HCT116 (cell line): Measurements from ENCODE around the gene THRB. TPM values are rescaled to one million over a fixed set of nuclear protein-coding genes. Genes with fewer than 3 reads are reported as not detected.

ENCODE experiments used
- ATAC-seq: fragments of 200-7000 bp; cut with Tn5 transposase; 2 replicates; pipeline ENCODE4 v1.9.1; 2020; ENCODE audit warnings: mild to moderate bottlenecking, moderate library complexity
- BruUV-seq: library from RNA; stranded (reverse); fragments of 400-500 nt; replicated peaks from 2 replicates; lab custom pipeline; 2021; lab: Mats Ljungman, UMichigan
- CTCF ChIA-PET: fragments of 300-600 bp; sonication (Branson Sonifier 250); formaldehyde crosslinking; loops from one replicate; lab custom pipeline; 2021; ENCODE audit warnings: antibody characterized with exemption; lab: Charles Lee
- POLR2A ChIA-PET: fragments of 300-600, 350-600 bp; sonication (Branson Sonifier 250); formaldehyde crosslinking; loops from one replicate; lab custom pipeline; 2021; ENCODE audit warnings: antibody characterized with exemption; lab: Charles Lee
- RAD21 ChIA-PET, 2 experiments: fragments of 300-600 bp; sonication (Branson Sonifier 250); formaldehyde crosslinking; loops; one replicate each; lab custom pipeline; 2023; ENCODE audit warnings: low total read pairs in 2 of 2; ENCODE audit not compliant: uncharacterized antibody in 2 of 2, unreplicated experiment in 2 of 2, low non-redundant PET in 1 of 2; lab: Charles Lee
- DNase-seq: peaks from one replicate; pipeline ENCODE4 v3.0.0-alpha.2; 2010; ENCODE audit warnings: low read depth, low spot score
- H2AFZ ChIP-seq: fragments of 200-600 bp; shearing (Covaris generic), sonication (generic); 2 replicates; pipeline ENCODE4 v1.6.1; 2017; ENCODE audit warnings: low read depth, mixed run types, mixed read lengths, antibody characterized with exemption, low read length; ENCODE audit not compliant: poor library complexity, severe bottlenecking
- H3K27ac ChIP-seq: 2 replicates; pipeline ENCODE4 v1.5.1; 2012; ENCODE audit warnings: low read depth, low read length
- H3K27me3 ChIP-seq: fragments of 200-600 bp; sonication (generic); 2 replicates; pipeline ENCODE4 v1.6.1; 2016; ENCODE audit warnings: mixed run types, low read length, mixed read lengths; ENCODE audit not compliant: insufficient read depth
- H3K36me3 ChIP-seq, 2 experiments: fragments of 200-500 bp in 1 of 2; fragments of 200-600 bp in 1 of 2; sonication (Bioruptor generic) in 1 of 2; sonication (generic) in 1 of 2; 2 replicates each; pipeline versions ENCODE4 v1.5.1 to v1.6.1; 2014 to 2016; ENCODE audit warnings: low read length in 2 of 2, inconsistent platforms in 1 of 2, mixed read lengths in 1 of 2, mixed run types in 1 of 2; ENCODE audit not compliant: insufficient read depth in 2 of 2, control insufficient read depth in 1 of 2
- H3K4me1 ChIP-seq, 2 experiments: fragments of 200-600 bp in 1 of 2; sonication (generic) in 1 of 2; 2 replicates each; pipeline versions ENCODE4 v1.5.1 to v1.6.1; 2012 to 2017; ENCODE audit warnings: low read length in 2 of 2, inconsistent platforms in 1 of 2, mild to moderate bottlenecking in 1 of 2, mixed read lengths in 1 of 2, mixed run types in 1 of 2, moderate library complexity in 1 of 2; ENCODE audit not compliant: insufficient read depth in 2 of 2, control insufficient read depth in 1 of 2
- H3K4me2 ChIP-seq: fragments of 200-600 bp; sonication (generic); 2 replicates; pipeline ENCODE4 v1.6.1; 2017; ENCODE audit warnings: mixed run types, low read length, mixed read lengths
- H3K4me3 ChIP-seq, 2 experiments: fragments of 200-600 bp in 1 of 2; sonication (generic) in 1 of 2; replicated peaks in 1 of 2; 2 replicates each; pipeline ENCODE4 v1.5.1; 2011 to 2016; ENCODE audit warnings: low read length in 2 of 2, control low read depth in 1 of 2, low read depth in 1 of 2, mild to moderate bottlenecking in 1 of 2, mixed read lengths in 1 of 2, mixed run types in 1 of 2
- H3K79me2 ChIP-seq: fragments of 200-600 bp; sonication (generic); 2 replicates; pipeline ENCODE4 v1.6.1; 2017; ENCODE audit warnings: mild to moderate bottlenecking, mixed run types, low read length, moderate library complexity, mixed read lengths; ENCODE audit not compliant: insufficient read depth
- H3K9ac ChIP-seq: fragments of 200-600 bp; sonication (generic); 2 replicates; pipeline ENCODE4 v1.6.1; 2016; ENCODE audit warnings: low read length, mixed read lengths
- H3K9me2 ChIP-seq: fragments of 200-600 bp; sonication (generic), shearing (Covaris generic); 2 replicates; pipeline ENCODE4 v1.6.1; 2017; ENCODE audit warnings: mixed run types, mild to moderate bottlenecking, moderate library complexity; ENCODE audit not compliant: insufficient read depth
- H3K9me3 ChIP-seq, 2 experiments: fragments of 200-500 bp in 1 of 2; fragments of 200-600 bp in 1 of 2; sonication (Bioruptor generic) in 1 of 2; sonication (generic) in 1 of 2; 2 replicates each; pipeline ENCODE4 v1.6.1; 2014 to 2017; ENCODE audit warnings: low read length in 2 of 2, mixed read lengths in 2 of 2, inconsistent platforms in 1 of 2, low read depth in 1 of 2, mild to moderate bottlenecking in 1 of 2, mixed run types in 1 of 2, moderate library complexity in 1 of 2; ENCODE audit not compliant: control insufficient read depth in 1 of 2, insufficient read depth in 1 of 2
- H4K20me1 ChIP-seq: fragments of 200-600 bp; sonication (generic), shearing (Covaris generic); 2 replicates; pipeline ENCODE4 v1.6.1; 2017; ENCODE audit warnings: mixed run types, mild to moderate bottlenecking, moderate library complexity; ENCODE audit not compliant: insufficient read depth
- CBX3 ChIP-seq: IDR thresholded peaks from 2 replicates; pipeline ENCODE4 v1.6.1; 2012; ENCODE audit warnings: low read depth
- CEBPB ChIP-seq: IDR thresholded peaks from 2 replicates; pipeline ENCODE4 v1.6.1; 2012; ENCODE audit warnings: low read depth
- EGR1 ChIP-seq: IDR thresholded peaks from 2 replicates; pipeline ENCODE4 v1.6.1; 2012; ENCODE audit warnings: low read depth
- EZH2phosphoT487 ChIP-seq: fragments of 200-600 bp; IDR thresholded peaks from 2 replicates; pipeline ENCODE4 v1.6.1; 2018; ENCODE audit warnings: antibody characterized with exemption, borderline replicate concordance
- JUND ChIP-seq: IDR thresholded peaks from 2 replicates; pipeline ENCODE4 v1.6.1; 2012
- POLR2AphosphoS5 ChIP-seq: IDR thresholded peaks from 2 replicates; pipeline ENCODE4 v1.6.1; 2011; ENCODE audit warnings: mild to moderate bottlenecking, low read depth, low read length, moderate library complexity
- RAD21 ChIP-seq: IDR thresholded peaks from 2 replicates; pipeline ENCODE4 v1.6.1; 2012; ENCODE audit warnings: low read depth, mild to moderate bottlenecking
- REST ChIP-seq: IDR thresholded peaks from 2 replicates; pipeline ENCODE4 v1.6.1; 2012; ENCODE audit warnings: low read depth
- YY1 ChIP-seq: IDR thresholded peaks from 2 replicates; pipeline ENCODE4 v1.6.1; 2011; ENCODE audit warnings: low read length, low read depth, moderate library complexity, mild to moderate bottlenecking; ENCODE audit not compliant: insufficient replicate concordance; ENCODE audit errors: extremely low read depth
- ZBTB33 ChIP-seq: IDR thresholded peaks from 2 replicates; pipeline ENCODE4 v1.6.1; 2011; ENCODE audit warnings: mild to moderate bottlenecking, low read length, moderate library complexity; ENCODE audit not compliant: insufficient replicate concordance; ENCODE audit errors: extremely low read depth
- ZFX ChIP-seq: fragments of 450-650 bp; IDR thresholded peaks from 2 replicates; pipeline ENCODE4 v1.6.1; 2017
- intact Hi-C: fragments of 100-400 bp; cut with micrococcal nuclease; formaldehyde crosslinking; loops from 2 replicates; pipeline ENCODE4 v1.10.0; 2022
- total RNA-seq: library from RNA; stranded (reverse); gene quantifications from one replicate; pipeline ENCODE4 v1.2.1, GENCODE V29; 2021; ENCODE audit not compliant: unreplicated experiment

THRB gene
- total RNA-seq, 1 experiment from 2014 or later, result 2.5 TPM

GRCh38 chr3:24101676-24102168, 392.9 kb downstream of the THRB start (continued):
- TF ChIP-seq REST (no peak), CBX3 (no peak), JUND (no peak), YY1 (no peak), EGR1 (no peak), ZFX (no peak), EZH2phosphoT487 (no peak)

GRCh38 chr3:24100696-24101402, 393.8 kb downstream of the THRB start:
- no peaks in the 10 kb centered on the region for H3K9me2 ChIP-seq

More at GRCh38 chr3:24100696-24101402, 393.8 kb downstream of the THRB start:
- ChIA-PET CTCF (interaction anchor here (1.2 kb wide), 1 partner anchor 12 kb away, joined by 4 read pairs; no protein-coding TSS in a partner anchor), RAD21 (no interaction called here), POLR2A (no interaction called here)
- BruUV-seq, result no TSS peak
- H4K20me1 ChIP-seq, result no peaks in the 10 kb centered on the region
- no peak overlapping the region for H2AFZ ChIP-seq
- no peaks in the 10 kb centered on the region for H3K79me2 ChIP-seq
- H3K27ac ChIP-seq, result no peak overlapping the region
- no peak for ATAC-seq
- H3K4me3 ChIP-seq, result no peak overlapping the region
- H3K9me3 ChIP-seq, result no peaks in the 10 kb centered on the region
- H3K36me3 ChIP-seq, result no peaks in the 10 kb centered on the region
- intact Hi-C loops, result no loop called here
- DNase-seq, result no peak
- no peaks in the 10 kb centered on the region for H3K4me1 ChIP-seq
- no peaks in the 10 kb centered on the region for H3K27me3 ChIP-seq
- TF ChIP-seq ZBTB33 (no peak), POLR2AphosphoS5 (no peak), RAD21 (no peak), CEBPB (no peak)
- no peak overlapping the region for H3K4me2 ChIP-seq
- H3K9ac ChIP-seq, result no peak overlapping the region
